Activated T-cell treated with anti-CD3 and anti-CD28 coated beads, Interleukin-2, amount 50 U/mL, for 1 hour (primary cell): ENCODE results near the gene BSG.
A peak's percentile ranks its signal among the peaks of the same experiment; 100 is the strongest.
"Not testable (repeated sequence)": the region's sequence is repeated elsewhere in the genome, so short reads cannot be mapped to it uniquely, and the experiment has no call there.

Experiments used
- DNase-seq: peaks from one replicate; pipeline ENCODE4 v3.0.0-alpha.2; 2020

The BSG gene

DNA sequence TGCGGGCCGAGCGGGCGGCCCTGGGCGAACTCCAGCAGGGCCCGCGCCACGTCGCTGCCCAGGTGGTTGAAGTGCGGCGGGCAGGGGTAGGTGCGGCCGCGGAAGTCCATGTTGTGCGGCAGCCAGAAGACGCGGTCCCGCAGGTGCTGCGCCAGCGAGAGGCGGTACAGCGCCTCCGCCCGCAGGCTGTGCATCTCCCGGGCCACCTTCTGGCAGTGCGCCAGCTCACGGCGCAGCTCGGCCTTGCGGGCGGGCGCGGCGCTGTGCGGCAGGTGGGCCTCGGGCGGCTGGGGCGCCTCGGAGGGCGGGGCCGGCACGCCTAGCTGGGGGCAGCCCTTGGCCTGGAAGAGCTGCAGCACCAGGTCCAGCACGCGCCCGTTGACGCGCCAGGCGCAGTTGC, 48.8 kb downstream of the BSG start:
- not testable (repeated sequence) for DNase-seq

DNA sequence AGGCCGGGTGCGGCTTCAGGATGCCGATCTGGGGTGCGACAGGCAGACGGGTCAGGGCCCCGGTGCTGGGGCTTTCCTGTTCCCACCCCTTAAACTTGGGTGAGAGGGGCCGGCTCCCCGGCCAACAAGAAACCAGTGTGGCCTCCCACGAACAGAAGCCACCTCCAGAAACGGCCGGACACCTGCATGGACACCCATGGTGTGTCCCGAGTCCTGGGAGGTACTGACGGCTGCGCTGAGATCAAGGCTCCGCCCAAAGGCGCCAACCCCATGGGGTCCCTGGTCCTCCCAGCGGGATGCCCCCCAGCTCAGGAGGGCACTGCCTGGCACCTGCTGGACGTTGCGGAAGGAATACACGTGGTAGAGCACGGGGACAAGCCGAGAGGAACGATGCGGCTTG, 49.4 kb downstream of the BSG start:
- DNase-seq: no peak

DNA sequence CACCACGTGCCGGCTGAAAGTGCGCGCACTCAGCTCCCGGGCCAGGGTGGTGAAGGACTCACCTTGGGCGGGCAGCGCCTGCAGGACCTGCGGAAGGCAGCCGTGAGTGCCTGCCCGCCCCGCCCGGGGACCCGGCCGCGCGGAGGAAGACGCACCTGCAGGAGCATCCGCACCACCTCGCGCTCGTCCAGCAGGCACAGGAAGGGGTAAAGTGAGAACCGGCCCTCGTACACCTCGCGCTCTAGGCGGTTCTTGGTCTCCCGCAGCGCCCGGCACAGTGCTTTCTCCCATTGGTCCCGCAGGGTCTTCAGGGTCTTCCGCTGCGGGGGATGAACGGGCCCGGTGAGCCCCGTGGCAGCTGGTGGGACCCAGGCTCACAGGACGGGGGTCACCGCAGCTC, 50.3 kb downstream of the BSG start:
- DNase-seq: no peak

DNA sequence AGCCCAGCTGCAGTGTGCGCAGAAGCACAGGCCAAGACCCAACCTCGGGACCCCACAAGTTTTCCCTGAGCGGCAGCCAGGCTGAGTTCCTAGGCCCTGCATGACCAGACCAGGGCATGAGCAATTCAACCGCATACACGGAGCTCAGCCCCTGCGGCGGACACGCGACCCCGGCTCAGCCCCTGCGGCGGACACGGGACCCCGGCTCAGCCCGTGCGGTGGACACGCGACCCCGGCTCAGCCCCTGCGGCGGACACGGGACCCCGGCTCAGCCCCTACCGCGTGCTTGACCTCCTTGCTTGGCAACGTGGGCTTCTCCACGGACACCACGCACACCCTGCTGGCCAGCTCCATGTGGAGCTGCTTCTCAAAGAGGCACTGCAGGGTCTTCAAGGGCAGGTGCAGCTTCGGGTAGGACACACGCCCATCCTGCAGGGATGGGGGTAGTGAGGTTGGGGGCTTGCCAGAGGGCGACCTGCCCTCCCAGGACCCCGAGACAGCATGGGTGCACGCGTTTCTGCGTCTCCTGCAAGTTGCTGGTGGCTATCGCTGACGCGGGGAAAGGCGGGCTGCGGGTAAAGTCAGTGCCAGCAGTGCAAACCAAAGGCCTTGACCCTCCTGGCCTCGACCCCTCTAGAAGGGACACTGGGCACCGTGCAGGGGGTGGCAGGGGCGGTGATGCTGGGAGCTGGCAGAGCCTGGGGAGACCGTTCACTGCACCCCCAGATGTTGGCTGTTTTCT, 51.0 kb downstream of the BSG start:
- no peak for DNase-seq

DNA sequence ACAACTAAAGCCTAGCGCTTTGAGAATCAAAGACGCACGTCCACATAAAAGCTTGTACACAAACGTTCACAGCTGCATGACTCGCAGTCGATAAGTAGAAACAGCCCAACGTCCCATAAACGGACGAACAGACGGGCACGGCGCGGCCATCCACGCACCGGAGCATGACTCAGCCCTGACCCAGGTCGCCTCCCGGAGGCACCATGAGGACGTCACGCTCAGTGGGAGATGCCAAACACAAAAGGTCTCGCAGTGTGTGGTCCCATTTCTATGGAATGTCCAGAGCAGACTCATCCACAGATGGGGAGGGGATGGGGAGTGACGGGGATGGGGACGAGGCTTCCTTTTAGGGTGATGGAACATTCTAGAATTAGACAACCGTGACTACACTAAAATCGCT, 51.6 kb downstream of the BSG start:
- DNase-seq: no peak

DNA sequence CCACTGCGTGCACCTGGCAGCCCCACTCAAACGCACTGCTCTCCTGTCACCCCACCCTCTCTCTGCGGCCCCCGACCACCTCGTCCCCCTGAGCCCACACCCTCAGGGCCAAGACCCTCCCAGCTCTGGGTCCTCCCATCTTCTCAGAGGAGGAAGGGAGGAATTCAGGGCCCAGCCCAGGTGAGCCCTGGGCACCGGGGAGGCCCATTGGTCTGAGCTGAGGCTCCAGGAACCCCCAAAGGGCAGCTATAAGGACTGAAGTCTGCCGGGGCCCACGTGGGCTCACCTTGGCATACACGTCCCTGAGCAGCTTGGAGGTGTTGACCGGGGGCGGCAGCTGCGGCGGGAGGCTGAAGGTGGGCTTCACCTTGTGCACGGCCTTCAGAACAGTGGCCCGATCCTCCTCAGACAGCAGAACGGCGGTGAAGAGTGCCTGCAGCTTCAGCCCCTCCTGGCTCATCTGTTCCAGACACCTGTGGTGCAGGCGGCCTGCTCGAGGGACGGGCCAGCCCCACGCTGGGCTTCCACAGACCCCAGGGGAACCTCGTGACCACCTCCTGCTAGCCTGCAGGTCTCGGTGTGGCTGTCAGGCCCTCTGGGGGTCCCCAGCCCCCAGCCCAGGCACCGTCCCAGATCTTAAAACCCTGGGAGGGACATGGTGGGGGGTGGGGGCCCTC, 52.2 kb downstream of the BSG start:
- DNase-seq: no peak

DNA sequence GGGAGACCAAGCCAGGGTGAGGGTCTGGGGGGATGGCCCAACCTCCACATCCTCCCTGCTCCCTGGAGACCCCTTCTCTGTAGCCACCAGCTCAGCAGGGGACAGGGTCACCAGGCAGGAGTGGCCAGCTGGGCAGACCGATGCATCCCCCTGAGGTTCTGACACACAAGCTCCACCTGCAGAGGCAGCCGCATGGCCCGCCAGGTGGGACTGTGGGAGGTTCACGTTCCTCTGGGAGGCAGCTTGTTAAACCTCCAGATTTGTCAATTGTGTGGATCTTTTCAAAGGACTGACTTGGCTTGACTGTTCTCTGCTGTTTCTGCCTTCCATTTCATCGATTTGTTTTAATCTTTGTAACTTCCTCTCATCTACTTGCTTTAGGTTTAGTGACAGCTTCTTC, 52.9 kb downstream of the BSG start:
- DNase-seq: no peak

DNA sequence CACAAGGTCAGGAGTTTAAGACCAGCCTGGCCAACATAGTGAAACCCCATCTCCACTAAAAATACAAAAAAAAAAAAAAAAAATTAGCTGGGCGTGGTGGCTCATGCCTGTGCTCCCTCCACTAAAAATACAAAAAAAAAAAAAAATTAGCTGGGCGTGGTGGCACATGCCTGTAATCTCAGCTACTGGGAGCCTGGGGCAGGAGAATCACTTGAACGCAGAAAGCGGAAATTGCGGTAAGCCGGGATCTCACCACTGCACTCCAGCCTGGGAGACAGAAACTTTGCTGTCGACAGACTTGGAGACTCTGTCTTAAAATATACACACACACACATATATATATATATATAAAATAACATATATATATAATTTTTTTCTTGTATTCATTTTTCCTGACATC, 54.2 kb downstream of the BSG start:
- not testable (repeated sequence) for DNase-seq

DNA sequence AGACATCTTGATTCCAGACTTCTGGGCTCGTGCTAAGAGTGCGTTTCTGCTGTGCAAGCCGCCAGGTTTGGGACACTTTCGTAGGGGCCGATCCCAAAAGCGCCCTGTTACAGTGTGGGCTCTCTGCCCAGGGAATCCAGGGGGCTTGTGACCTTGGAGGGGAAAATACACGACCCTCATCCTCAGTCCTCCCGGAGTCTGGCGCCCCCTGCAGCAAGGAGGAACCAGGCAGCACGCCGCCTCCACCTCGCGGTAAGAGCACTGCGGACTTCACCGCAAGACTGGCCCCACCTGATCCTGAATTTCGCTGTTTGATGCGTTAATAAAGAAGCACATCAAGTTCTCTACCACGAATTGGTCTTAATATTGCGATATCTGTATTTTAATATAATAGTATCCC, 55.8 kb downstream of the BSG start:
- no peak for DNase-seq

DNA sequence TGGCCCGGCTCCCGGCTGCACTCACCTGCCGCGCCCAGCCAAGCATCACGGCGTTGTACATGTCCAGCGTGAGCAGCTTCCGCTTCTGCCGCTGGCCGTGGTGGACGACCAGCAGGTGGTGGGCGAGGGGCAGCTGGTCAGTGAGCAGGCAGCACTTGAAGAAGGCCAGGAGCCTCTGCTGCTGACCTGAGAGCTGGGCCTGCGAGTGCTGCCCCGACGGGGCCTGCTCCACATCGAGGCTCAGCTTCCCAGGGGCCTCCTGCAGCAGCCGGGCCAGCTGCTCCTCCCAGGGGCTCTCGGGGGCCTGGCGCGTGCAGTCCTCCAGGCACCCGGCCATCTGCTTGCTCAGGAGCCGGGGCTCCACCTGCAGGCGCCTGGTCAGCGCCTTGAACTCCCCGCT, 57.1 kb downstream of the BSG start:
- not testable (repeated sequence) for DNase-seq

DNA sequence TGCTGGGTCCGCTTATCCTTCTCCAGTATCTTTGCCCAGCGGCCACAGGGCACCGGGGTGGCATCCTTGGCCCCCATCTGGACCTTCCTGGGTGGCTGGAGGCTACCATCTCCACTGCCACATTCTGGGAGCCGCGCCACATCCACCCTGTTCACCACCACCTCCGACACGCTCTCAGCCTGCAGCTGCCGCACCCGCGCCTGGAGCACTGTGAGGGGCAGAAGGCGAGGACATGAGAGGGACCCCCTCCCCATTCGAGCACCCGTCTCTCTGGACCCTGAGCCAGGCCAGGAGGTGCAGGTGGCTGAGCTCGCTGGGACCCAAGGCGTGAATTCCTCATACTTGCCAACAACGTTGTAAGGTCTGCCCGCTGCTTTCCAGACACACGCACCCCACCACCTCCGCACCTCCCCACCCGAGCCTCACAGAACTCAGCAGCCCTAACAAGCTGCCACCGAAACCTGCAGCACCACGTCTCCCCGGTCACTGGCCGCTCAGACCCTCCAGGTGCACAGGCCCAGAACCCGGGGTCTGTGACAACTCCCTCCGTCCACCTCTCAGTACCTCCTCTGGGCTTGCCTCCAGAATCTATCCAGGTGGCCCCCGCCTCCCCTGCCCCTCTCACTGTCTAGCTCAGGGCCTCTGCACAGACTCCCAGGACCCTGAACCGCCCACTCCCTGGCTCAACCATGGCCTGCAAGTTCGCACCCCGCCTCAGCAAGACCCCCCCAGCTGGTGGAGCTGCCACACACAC, 57.7 kb downstream of the BSG start:
- DNase-seq: no peak

DNA sequence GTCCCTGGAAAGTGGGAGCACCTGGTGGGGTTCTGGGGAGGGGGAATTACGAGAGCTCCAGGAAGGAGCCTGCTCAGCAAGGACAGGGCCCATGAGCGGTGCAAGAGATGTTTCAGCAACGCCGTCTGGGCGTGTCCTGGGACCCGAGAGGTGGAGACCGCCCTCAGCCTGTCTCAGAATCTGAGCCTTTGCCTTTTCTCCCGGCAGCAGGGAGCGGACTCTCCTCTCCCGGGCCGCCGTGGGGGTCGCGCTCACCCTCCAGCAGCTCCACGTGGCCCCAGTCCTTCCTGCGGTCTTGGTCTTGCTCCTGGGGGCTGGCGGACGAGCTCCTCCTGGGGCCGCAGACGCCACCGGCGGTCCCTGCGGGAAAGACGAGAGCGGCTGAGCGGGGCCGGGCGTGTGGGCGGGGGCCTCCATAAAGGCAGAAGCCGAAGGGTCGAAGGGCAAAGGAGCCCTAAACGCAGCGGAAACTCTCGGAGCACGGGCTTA, 60.2 kb downstream of the BSG start:
- DNase-seq: peak; percentile 35
